Thyroid gland (tissue), 4 donors: ENCODE data around the gene DCDC2.
"Not testable (repeated sequence)": the region's sequence is repeated elsewhere in the genome, so short reads cannot be mapped to it uniquely, and the experiment has no call there.

Experiments used
- CTCF ChIP-seq, 6 experiments: fragments of 200-600 bp in 3 of 6; fragments of 450-650 bp in 3 of 6; sonication (generic) in 3 of 6; IDR thresholded peaks; one replicate each; pipeline ENCODE4 v1.5.1; 2016 to 2019; ENCODE audit warnings: antibody characterized with exemption in 6 of 6, mild to moderate bottlenecking in 2 of 6, inconsistent platforms in 1 of 6, moderate library complexity in 1 of 6
- POLR2A ChIP-seq, 2 donors: fragments of 450-650 bp; IDR thresholded peaks; one replicate each; pipeline ENCODE4 v1.6.1; 2017; ENCODE audit warnings: antibody characterized with exemption in 2 of 2, mild to moderate bottlenecking in 2 of 2, moderate library complexity in 1 of 2

GRCh38 chr6:24384369-24385130, 26.7 kb upstream of the DCDC2 start:
- TF ChIP-seq CTCF, POLR2A (IDR thresholded peaks at IDR 0.05): not testable (repeated sequence)
